KMS-11 (cell line): ENCODE data around the gene LIX1.

Experiments
- H2AFZ ChIP-seq: fragments of 200-600 bp; sonication (generic); 2 replicates; pipeline ENCODE4 v1.6.1; 2016; ENCODE audit warnings: antibody characterized with exemption, mixed run types, low read depth
- H3K27ac ChIP-seq: fragments of 200-600 bp; sonication (generic); 2 replicates; pipeline ENCODE4 v1.6.1; 2016; ENCODE audit warnings: mild to moderate bottlenecking, mixed run types
- H3K27me3 ChIP-seq: fragments of 200-600 bp; sonication (generic); 2 replicates; pipeline ENCODE4 v1.6.1; 2017; ENCODE audit warnings: mild to moderate bottlenecking, low read depth, mixed run types, moderate library complexity; ENCODE audit not compliant: insufficient read depth
- H3K36me3 ChIP-seq: fragments of 200-600 bp; sonication (generic); 2 replicates; pipeline ENCODE4 v1.6.1; 2017; ENCODE audit warnings: mild to moderate bottlenecking, mixed run types; ENCODE audit not compliant: insufficient read depth
- H3K4me1 ChIP-seq: fragments of 200-600 bp; sonication (generic); 2 replicates; pipeline ENCODE4 v1.6.1; 2016; ENCODE audit warnings: mild to moderate bottlenecking, low read depth, mixed run types; ENCODE audit not compliant: poor library complexity, severe bottlenecking
- H3K4me2 ChIP-seq: fragments of 200-600 bp; sonication (generic); 2 replicates; pipeline ENCODE4 v1.7.0; 2016; ENCODE audit warnings: mild to moderate bottlenecking, mixed run types
- H3K4me3 ChIP-seq: fragments of 200-600 bp; sonication (generic); IDR thresholded peaks from 2 replicates; pipeline ENCODE4 v1.6.1; 2017; ENCODE audit warnings: low read depth, low read length, mixed read lengths; ENCODE audit not compliant: insufficient read depth
- H3K79me2 ChIP-seq: fragments of 200-600 bp; sonication (generic); 2 replicates; pipeline ENCODE4 v1.6.1; 2016; ENCODE audit warnings: low read depth, mixed run types; ENCODE audit not compliant: insufficient read depth
- H3K9ac ChIP-seq: fragments of 200-600 bp; sonication (generic); 2 replicates; pipeline ENCODE4 v1.6.1; 2016; ENCODE audit warnings: mild to moderate bottlenecking, mixed run types
- H4K20me1 ChIP-seq: fragments of 200-600 bp; sonication (generic); 2 replicates; pipeline ENCODE4 v1.6.1; 2016; ENCODE audit warnings: mild to moderate bottlenecking, mixed run types; ENCODE audit not compliant: insufficient read depth
- TF ChIP-seq, protein P1 (sequence below): fragments of 200-600 bp; sonication (generic); conservative IDR thresholded peaks from 2 replicates; pipeline ENCODE4 v1.6.1; 2017; ENCODE audit warnings: low read depth, mild to moderate bottlenecking, antibody characterized with exemption, low read length, moderate library complexity, mixed read lengths

Gene LIX1

DNA sequence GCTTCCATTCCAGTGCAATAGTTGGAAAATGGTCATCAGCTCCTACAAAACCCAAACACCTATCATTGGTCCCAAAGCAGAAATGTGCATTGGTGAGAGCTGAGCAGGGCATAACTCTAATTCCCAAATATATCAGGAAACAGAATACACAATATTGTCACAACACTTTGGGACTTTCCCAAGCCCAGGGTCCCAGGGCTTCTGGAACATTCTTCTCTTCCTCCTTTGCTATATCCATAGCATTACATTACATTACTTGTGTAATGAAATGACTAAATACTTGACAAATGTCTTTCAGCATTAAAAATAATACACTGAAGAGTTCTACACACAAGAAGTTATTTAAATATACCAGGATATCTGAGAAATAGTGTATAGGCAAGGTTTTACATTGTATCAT is 45.6 kb downstream of the LIX1 start:
- Histone ChIP-seq H2AFZ (no peak overlapping the region), H3K27ac (no peak overlapping the region), H3K79me2 (no peaks in the 10 kb centered on the region), H3K9ac (no peak overlapping the region), H3K4me3 (no peak overlapping the region), H3K27me3 (no peaks in the 10 kb centered on the region), H3K36me3 (no peaks in the 10 kb centered on the region), H3K4me1 (peaks cover 23% of the 10 kb centered on the region), H3K4me2 (no peak overlapping the region), H4K20me1 (no peaks in the 10 kb centered on the region)
- TF ChIP-seq, protein P1, sequence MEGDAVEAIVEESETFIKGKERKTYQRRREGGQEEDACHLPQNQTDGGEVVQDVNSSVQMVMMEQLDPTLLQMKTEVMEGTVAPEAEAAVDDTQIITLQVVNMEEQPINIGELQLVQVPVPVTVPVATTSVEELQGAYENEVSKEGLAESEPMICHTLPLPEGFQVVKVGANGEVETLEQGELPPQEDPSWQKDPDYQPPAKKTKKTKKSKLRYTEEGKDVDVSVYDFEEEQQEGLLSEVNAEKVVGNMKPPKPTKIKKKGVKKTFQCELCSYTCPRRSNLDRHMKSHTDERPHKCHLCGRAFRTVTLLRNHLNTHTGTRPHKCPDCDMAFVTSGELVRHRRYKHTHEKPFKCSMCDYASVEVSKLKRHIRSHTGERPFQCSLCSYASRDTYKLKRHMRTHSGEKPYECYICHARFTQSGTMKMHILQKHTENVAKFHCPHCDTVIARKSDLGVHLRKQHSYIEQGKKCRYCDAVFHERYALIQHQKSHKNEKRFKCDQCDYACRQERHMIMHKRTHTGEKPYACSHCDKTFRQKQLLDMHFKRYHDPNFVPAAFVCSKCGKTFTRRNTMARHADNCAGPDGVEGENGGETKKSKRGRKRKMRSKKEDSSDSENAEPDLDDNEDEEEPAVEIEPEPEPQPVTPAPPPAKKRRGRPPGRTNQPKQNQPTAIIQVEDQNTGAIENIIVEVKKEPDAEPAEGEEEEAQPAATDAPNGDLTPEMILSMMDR, result no peak

DNA sequence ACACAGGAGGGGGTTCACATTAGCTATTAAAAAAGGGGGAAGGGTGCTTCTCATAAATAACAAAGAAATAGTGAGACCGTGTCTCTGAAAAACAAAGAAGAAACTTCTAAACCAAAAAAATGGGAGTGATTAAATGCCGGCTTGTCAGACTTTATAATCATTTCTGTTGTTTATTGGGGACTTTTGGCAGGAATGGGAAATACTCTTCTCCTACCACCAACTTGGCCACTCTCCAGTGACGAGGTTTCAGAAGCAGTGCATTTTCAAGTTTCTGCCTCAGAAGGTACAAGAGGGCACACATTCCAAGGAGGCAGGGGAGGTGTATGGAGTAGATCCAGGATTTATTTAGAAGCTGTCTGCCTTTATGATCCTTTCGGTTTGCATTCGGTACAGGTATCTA is 46.2 kb downstream of the LIX1 start:
- H3K4me1 ChIP-seq, result peaks cover 23% of the 10 kb centered on the region
- no peak overlapping the region for H3K27ac ChIP-seq
- no peak overlapping the region for H2AFZ ChIP-seq
- H3K9ac ChIP-seq, result no peak overlapping the region
- no peaks in the 10 kb centered on the region for H3K27me3 ChIP-seq
- no peaks in the 10 kb centered on the region for H4K20me1 ChIP-seq
- no peak overlapping the region for H3K4me2 ChIP-seq
- H3K79me2 ChIP-seq, result no peaks in the 10 kb centered on the region
- H3K36me3 ChIP-seq, result no peaks in the 10 kb centered on the region
- no peak overlapping the region for H3K4me3 ChIP-seq
- TF ChIP-seq, protein P1, result no peak

DNA sequence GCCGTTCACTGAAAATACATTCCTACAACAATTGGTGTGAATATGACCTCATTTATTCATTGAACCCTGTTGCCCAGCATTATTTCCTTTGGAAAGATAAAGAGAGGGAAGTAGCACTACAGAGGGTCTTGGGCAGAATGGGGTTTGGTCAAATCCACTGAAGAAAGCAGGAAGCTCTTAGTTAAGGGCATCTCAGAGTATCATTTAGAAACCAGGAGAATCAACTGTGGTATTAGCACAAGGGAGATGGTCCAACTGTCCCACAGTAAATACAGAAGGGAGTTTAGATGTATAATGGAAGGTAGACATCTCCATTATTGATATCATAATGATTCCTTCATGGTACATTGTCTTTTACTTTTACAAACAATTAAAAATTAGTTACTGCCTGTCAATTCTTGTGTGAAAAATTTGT is 47.1 kb downstream of the LIX1 start:
- TF ChIP-seq, protein P1, result no peak
- Histone ChIP-seq H3K9ac (no peak overlapping the region), H4K20me1 (no peaks in the 10 kb centered on the region), H2AFZ (peak overlapping the region; percentile 31; the same call in 1 of the 2 replicates), H3K4me2 (peak overlapping the region; percentile 34), H3K4me1 (peaks cover 23% of the 10 kb centered on the region), H3K4me3 (no peak overlapping the region), H3K27me3 (no peaks in the 10 kb centered on the region), H3K36me3 (no peaks in the 10 kb centered on the region), H3K79me2 (no peaks in the 10 kb centered on the region), H3K27ac (peak overlapping the region; percentile 12; the same call in 1 of the 2 replicates)

DNA sequence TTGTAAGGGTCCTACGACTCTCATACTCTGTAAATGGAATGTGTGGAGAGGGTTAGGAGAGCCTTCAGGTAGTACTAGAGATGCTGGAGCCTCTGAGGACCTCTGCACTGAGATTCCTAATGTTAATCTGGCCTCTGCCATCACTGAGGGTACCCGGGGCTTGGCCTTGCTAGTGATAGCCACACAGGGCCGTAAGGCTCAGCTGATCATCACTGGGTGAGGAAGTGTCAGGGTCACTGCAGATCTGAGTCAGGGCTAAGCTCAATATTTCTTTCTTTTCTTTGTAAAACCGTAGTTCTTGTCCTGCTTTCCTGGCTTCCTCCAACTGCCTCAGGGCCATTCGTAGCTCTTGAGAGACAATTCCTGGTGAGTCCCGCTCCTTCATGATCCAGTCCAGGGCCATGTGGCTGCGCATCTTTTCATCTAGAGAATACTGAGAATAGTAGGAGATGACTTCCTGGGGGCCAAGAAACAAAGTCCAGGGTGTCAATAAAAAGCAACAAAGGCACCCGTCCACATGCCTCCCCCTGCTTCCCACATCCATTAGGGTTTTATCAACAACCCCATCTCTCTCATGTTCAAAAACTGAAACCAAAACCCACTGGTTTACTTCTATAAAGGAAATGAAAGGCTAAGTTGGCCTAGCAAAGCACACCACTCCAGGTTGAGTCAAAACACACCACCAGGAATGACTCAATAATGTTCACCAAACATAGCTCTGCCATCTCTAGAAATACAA is 47.7 kb downstream of the LIX1 start:
- peak overlapping the region; percentile 12; the same call in 1 of the 2 replicates for H3K27ac ChIP-seq
- no peaks in the 10 kb centered on the region for H3K79me2 ChIP-seq
- no peaks in the 10 kb centered on the region for H3K27me3 ChIP-seq
- H3K4me2 ChIP-seq, result peak overlapping the region; percentile 34
- H3K9ac ChIP-seq, result no peak overlapping the region
- no peaks in the 10 kb centered on the region for H3K36me3 ChIP-seq
- TF ChIP-seq, protein P1, result no peak
- no peaks in the 10 kb centered on the region for H4K20me1 ChIP-seq
- H3K4me3 ChIP-seq, result no peak overlapping the region
- peaks cover 23% of the 10 kb centered on the region for H3K4me1 ChIP-seq
- peak overlapping the region; percentile 31 for H2AFZ ChIP-seq
